Occipital lobe (tissue), 3 donors: ENCODE results near the gene CTPS2. TPM values are rescaled to one million over a fixed set of nuclear protein-coding genes. Genes with fewer than 3 reads are reported as not detected.

Experiments used
- DNase-seq: peaks from one replicate; lab custom pipeline; 2025; lab: John Stamatoyannopoulos, UW
- small RNA-seq: library from RNA; depleted of rRNA; stranded (forward); fragments of <200 nt; gene quantifications from one replicate; pipeline ENCODE3, GENCODE V24; 2014
- total RNA-seq: library from RNA; depleted of rRNA; stranded (reverse); fragments of >200 nt; gene quantifications from one replicate; pipeline ENCODE4 v1.2.3, GENCODE V29; 2014

CTPS2 gene
- total RNA-seq, 1 donor from 2014 or later = 33.4 TPM

GRCh38 chrX:16559206-16559619, 153.3 kb downstream of the CTPS2 start:
- no peak for DNase-seq

GRCh38 chrX:16558489-16558888, 154.0 kb downstream of the CTPS2 start:
- no peak for DNase-seq

- DNase-seq = no peak
Measured at GRCh38 chrX:16552546-16552945, 159.9 kb downstream of the CTPS2 start.

- no peak for DNase-seq
Measured at GRCh38 chrX:16547644-16548043, 164.8 kb downstream of the CTPS2 start.

GRCh38 chrX:16544969-16545368, 167.5 kb downstream of the CTPS2 start:
- no peak for DNase-seq

Small RNAs within 50 kb of the gene (small RNA-seq; reads per million reads assigned to genes)
- not detected for gene MIR548AM

Other genes starting within 250 kb of the CTPS2 start
- not detected for gene S100G, start 62.5 kb downstream of the CTPS2 start, total RNA-seq
- gene SYAP1, start 6.9 kb upstream of the CTPS2 start, total RNA-seq = 25.0 TPM
- 13.1 TPM for gene TXLNG, start 73.8 kb upstream of the CTPS2 start, total RNA-seq
- gene RBBP7, start 157.7 kb upstream of the CTPS2 start, total RNA-seq = 60.8 TPM
- gene REPS2, start 234.0 kb upstream of the CTPS2 start, total RNA-seq = 37.7 TPM